DND-41 (cell line): ENCODE results near the gene LRP8.

Experiments
- ATAC-seq: fragments of 200-7000 bp; cut with Tn5 transposase; 3 replicates; pipeline ENCODE4 v1.9.1; 2021; ENCODE audit warnings: low read depth; ENCODE audit not compliant: insufficient read depth
- DNase-seq: peaks from one replicate; pipeline ENCODE4 v3.0.0-alpha.2; 2020
- H2AFZ ChIP-seq: 2 replicates; pipeline ENCODE4 v1.6.0; 2012; ENCODE audit warnings: low read depth, low read length
- H3K27ac ChIP-seq: 2 replicates; pipeline ENCODE4 v1.5.1; 2012; ENCODE audit warnings: low read length, inconsistent platforms
- H3K27me3 ChIP-seq: fragments of 200-600 bp; sonication (generic); 2 replicates; pipeline ENCODE4 v1.6.0; 2012; ENCODE audit warnings: low read length, mild to moderate bottlenecking, inconsistent platforms; ENCODE audit not compliant: insufficient read depth, poor library complexity
- H3K36me3 ChIP-seq: 2 replicates; pipeline ENCODE4 v1.5.1; 2012; ENCODE audit warnings: low read length, inconsistent platforms; ENCODE audit not compliant: insufficient read depth
- H3K4me1 ChIP-seq: 2 replicates; pipeline ENCODE4 v1.5.1; 2012; ENCODE audit warnings: mild to moderate bottlenecking, low read length; ENCODE audit not compliant: insufficient read depth
- H3K4me2 ChIP-seq: 2 replicates; pipeline ENCODE4 v1.6.0; 2012; ENCODE audit warnings: mild to moderate bottlenecking, moderate library complexity, low read length, inconsistent platforms; ENCODE audit not compliant: insufficient read depth
- H3K4me3 ChIP-seq, 2 experiments: fragments of 200-600 bp in 1 of 2; shearing (Covaris generic) in 1 of 2; 2 replicates each; pipeline ENCODE4 v1.5.1; 2012 to 2016; ENCODE audit warnings: inconsistent platforms in 2 of 2, low read length in 2 of 2, mild to moderate bottlenecking in 2 of 2, low read depth in 1 of 2, moderate library complexity in 1 of 2
- H3K79me2 ChIP-seq: 2 replicates; pipeline ENCODE4 v1.6.0; 2012; ENCODE audit warnings: low read length, inconsistent platforms; ENCODE audit not compliant: insufficient read depth
- H3K9ac ChIP-seq: 2 replicates; pipeline ENCODE4 v1.6.0; 2012; ENCODE audit warnings: low read depth, mild to moderate bottlenecking, inconsistent platforms, low read length, moderate library complexity
- H3K9me3 ChIP-seq: 2 replicates; pipeline ENCODE4 v1.5.1; 2012; ENCODE audit warnings: low read length, moderate library complexity, mild to moderate bottlenecking, inconsistent platforms; ENCODE audit not compliant: insufficient read depth, severe bottlenecking
- H4K20me1 ChIP-seq: 2 replicates; pipeline ENCODE4 v1.6.0; 2012; ENCODE audit warnings: low read length; ENCODE audit not compliant: insufficient read depth
- CTCF ChIP-seq: IDR thresholded peaks from 2 replicates; pipeline ENCODE4 v1.5.1; 2012; ENCODE audit warnings: borderline replicate concordance, low read length, moderate library complexity, mild to moderate bottlenecking; ENCODE audit not compliant: poor library complexity, severe bottlenecking; ENCODE audit errors: extremely low read depth
- EZH2 ChIP-seq: IDR thresholded peaks from 3 replicates; pipeline ENCODE4 v1.6.1; 2012; ENCODE audit warnings: borderline replicate concordance, low read depth, mild to moderate bottlenecking, moderate library complexity, low read length, inconsistent platforms; ENCODE audit not compliant: severe bottlenecking

LRP8 gene

GRCh38 chr1:53255031-53255430 lies 72.8 kb downstream of the LRP8 start:
- H3K27me3 ChIP-seq, result no peaks in the 10 kb centered on the region
- no peak overlapping the region for H2AFZ ChIP-seq
- DNase-seq, result no peak
- H3K9me3 ChIP-seq, result no peaks in the 10 kb centered on the region
- no peak overlapping the region for H3K27ac ChIP-seq
- no peak overlapping the region for H3K9ac ChIP-seq
- TF ChIP-seq CTCF, result no peak
- no peak for TF ChIP-seq EZH2
- H3K36me3 ChIP-seq, result peaks cover 91% of the 10 kb centered on the region
- 0 out of 2 replicates have a peak, but pooled peaks cover 3% of the 10 kb centered on the region for H4K20me1 ChIP-seq
- H3K79me2 ChIP-seq, result no peaks in the 10 kb centered on the region
- no peak for ATAC-seq
- H3K4me2 ChIP-seq, result no peak overlapping the region
- no peaks in the 10 kb centered on the region for H3K4me1 ChIP-seq
- H3K4me3 ChIP-seq, result no peak overlapping the region

GRCh38 chr1:53254011-53254640 lies 73.7 kb downstream of the LRP8 start:
- H3K27me3 ChIP-seq, result no peaks in the 10 kb centered on the region
- H4K20me1 ChIP-seq, result 0 out of 2 replicates have a peak, but pooled peaks cover 3% of the 10 kb centered on the region
- no peak for TF ChIP-seq CTCF
- TF ChIP-seq EZH2, result no peak
- no peak overlapping the region for H2AFZ ChIP-seq
- ATAC-seq (no peak), DNase-seq (no peak)
- peaks cover 91% of the 10 kb centered on the region for H3K36me3 ChIP-seq
- no peaks in the 10 kb centered on the region for H3K79me2 ChIP-seq
- no peak overlapping the region for H3K4me2 ChIP-seq
- H3K27ac ChIP-seq, result no peak overlapping the region
- H3K4me3 ChIP-seq, result no peak overlapping the region
- no peaks in the 10 kb centered on the region for H3K9me3 ChIP-seq
- H3K4me1 ChIP-seq, result no peaks in the 10 kb centered on the region
- no peak overlapping the region for H3K9ac ChIP-seq

- ATAC-seq (no peak), DNase-seq (no peak)
- Histone ChIP-seq H3K36me3 (peaks cover 94% of the 10 kb centered on the region), H3K9ac (no peak overlapping the region), H3K9me3 (no peaks in the 10 kb centered on the region), H3K79me2 (no peaks in the 10 kb centered on the region), H3K27me3 (no peaks in the 10 kb centered on the region), H4K20me1 (no peaks in the 10 kb centered on the region), H3K4me3 (no peak overlapping the region), H3K27ac (no peak overlapping the region), H3K4me2 (no peak overlapping the region), H3K4me1 (no peaks in the 10 kb centered on the region), H2AFZ (no peak overlapping the region)
- TF ChIP-seq EZH2 (no peak), CTCF (no peak)
Measured at GRCh38 chr1:53250325-53250724, 77.5 kb downstream of the LRP8 start.
